Posterior vena cava (tissue), 2 donors: ENCODE results near the gene SLC25A11. TPM values are rescaled to one million over a fixed set of nuclear protein-coding genes. Genes with fewer than 3 reads are reported as not detected.

Experiments
- microRNA-seq, 2 donors: library from miRNA; unstranded; fragments of <30 nt; microRNA quantifications; one replicate each; pipeline ENCODE4 v1.2.0, GENCODE V29; 2020 to 2021; ENCODE audit warnings: borderline microRNAs expressed in 2 of 2
- total RNA-seq, 2 donors: library from RNA; stranded (reverse); fragmentation: NEBNext Ultra II Directional; extraction: Animal tissue kit (Norgen Biotek cat#: 25700); gene quantifications; one replicate each; pipeline ENCODE4 v1.2.1, GENCODE V29; 2021
- donor health status: DM: yes; HTN: yes; CAD: no.
- donor health status: DM: yes; HTN: yes; CAD: no.

SLC25A11 gene
- total RNA-seq, 2 donors from 2014 or later, result 33.0 to 43.7 TPM

Small RNAs within 50 kb of the gene (microRNA-seq; reads per million reads assigned to microRNA genes)
- gene MIR6864 (0.52 to 0.97 reads per million in 2 donors), gene MIR6865 (0 reads per million in 2 donors)

Other genes starting within 250 kb of the SLC25A11 start
- gene PELP1, start 235.9 kb downstream of the SLC25A11 start, total RNA-seq, result 10 to 100 TPM; 33.3 to 37.8 TPM
- 10 to 100 TPM; 50.7 to 63.8 TPM for gene ARRB2, start 229.4 kb downstream of the SLC25A11 start, total RNA-seq
- gene MED11, start 208.6 kb downstream of the SLC25A11 start, total RNA-seq, result 10 to 100 TPM in 1 of 2 donors, 1 to 10 TPM in 1; 10.0 to 10.8 TPM
- 1 to 10 TPM; 1.1 to 1.2 TPM for gene ZMYND15, start 200.2 kb downstream of the SLC25A11 start, total RNA-seq
- gene CXCL16, start 200.1 kb downstream of the SLC25A11 start, total RNA-seq, result 10 to 100 TPM; 14.8 to 20.4 TPM
- not detected for gene TM4SF5, start 168.2 kb downstream of the SLC25A11 start, total RNA-seq
- 1 to 10 TPM; 2.1 to 3.4 TPM for gene VMO1, start 153.7 kb downstream of the SLC25A11 start, total RNA-seq
- gene GLTPD2, start 151.1 kb downstream of the SLC25A11 start, total RNA-seq, result not detected
- gene PSMB6, start 143.9 kb downstream of the SLC25A11 start, total RNA-seq, result 100 to 1,000 TPM in 1 of 2 donors, 10 to 100 TPM in 1; 87.5 to 103 TPM
- 10 to 100 TPM; 22.2 to 30.3 TPM for gene PLD2, start 132.9 kb downstream of the SLC25A11 start, total RNA-seq
- gene MINK1, start 106.7 kb downstream of the SLC25A11 start, total RNA-seq, result 10 to 100 TPM; 53.3 to 67.0 TPM
- 1 to 10 TPM in 1 of 2 donors, under 1 TPM in 1; 1.00 to 1.3 TPM for gene C17orf107, start 40.5 kb downstream of the SLC25A11 start, total RNA-seq
- gene CHRNE, start 36.9 kb downstream of the SLC25A11 start, total RNA-seq, result 1 to 10 TPM in 1 of 2 donors, under 1 TPM in 1; 0.57 to 1.5 TPM
- gene GP1BA, start 7.8 kb downstream of the SLC25A11 start, total RNA-seq, result not detected
- gene RNF167, start 222 bp upstream of the SLC25A11 start, total RNA-seq, result 10 to 100 TPM; 62.7 to 77.3 TPM
- 100 to 1,000 TPM; 582 to 588 TPM for gene PFN1, start 8.5 kb upstream of the SLC25A11 start, total RNA-seq
- gene ENO3, start 11.1 kb upstream of the SLC25A11 start, total RNA-seq, result 1 to 10 TPM; 3.2 to 4.3 TPM
- gene SPAG7, start 27.8 kb upstream of the SLC25A11 start, total RNA-seq, result 10 to 100 TPM; 47.0 to 50.7 TPM
- 10 to 100 TPM; 52.0 to 72.2 TPM for gene CAMTA2, start 47.6 kb upstream of the SLC25A11 start, total RNA-seq
- gene INCA1, start 57.5 kb upstream of the SLC25A11 start, total RNA-seq, result 1 to 10 TPM in 1 of 2 donors, under 1 TPM in 1; 0.60 to 1.3 TPM
- gene KIF1C, start 57.9 kb upstream of the SLC25A11 start, total RNA-seq, result 100 to 1,000 TPM; 192 to 254 TPM
- under 1 TPM in 1 of 2 donors, not detected in 1; 0.14 TPM for gene SLC52A1, start 95.4 kb upstream of the SLC25A11 start, total RNA-seq
- 1 to 10 TPM; 4.1 to 4.6 TPM for gene ZFP3, start 138.4 kb upstream of the SLC25A11 start, total RNA-seq
- gene ZNF232, start 171.8 kb upstream of the SLC25A11 start, total RNA-seq, result 1 to 10 TPM; 3.7 to 6.3 TPM
- gene USP6, start 176.0 kb upstream of the SLC25A11 start, total RNA-seq, result under 1 TPM in 1 of 2 donors, not detected in 1; 0.19 TPM